IPS-18a (cell line): ENCODE measurements around the gene BRSK1.
A peak's percentile ranks its signal among the peaks of the same experiment; 100 is the strongest.
"Not testable (repeated sequence)": the region's sequence is repeated elsewhere in the genome, so short reads cannot be mapped to it uniquely, and the experiment has no call there.

Experiments used
- H3K27ac ChIP-seq: one replicate; pipeline ENCODE4 v1.5.1; 2013; ENCODE audit warnings: low read length
- H3K27me3 ChIP-seq: one replicate; pipeline ENCODE4 v1.6.1; 2013; ENCODE audit warnings: mild to moderate bottlenecking, low read length; ENCODE audit not compliant: control insufficient read depth, insufficient read depth
- H3K36me3 ChIP-seq: one replicate; pipeline ENCODE4 v1.6.1; 2013; ENCODE audit warnings: low read depth, low read length; ENCODE audit not compliant: control insufficient read depth
- H3K4me1 ChIP-seq: one replicate; pipeline ENCODE4 v1.6.1; 2013; ENCODE audit warnings: low read depth, low read length; ENCODE audit not compliant: control insufficient read depth
- H3K4me3 ChIP-seq: one replicate; pipeline ENCODE4 v1.5.1; 2013; ENCODE audit warnings: low read length
- H3K9ac ChIP-seq: one replicate; pipeline ENCODE4 v1.6.1; 2013; ENCODE audit warnings: mild to moderate bottlenecking, low read length, moderate library complexity
- H3K9me3 ChIP-seq: one replicate; pipeline ENCODE4 v1.6.1; 2013; ENCODE audit warnings: low read depth, low read length; ENCODE audit not compliant: control insufficient read depth

BRSK1 gene

GRCh38 chr19:55329791-55330190 lies 46.0 kb downstream of the BRSK1 start:
- not testable (repeated sequence) for H3K27ac ChIP-seq, H3K4me1 ChIP-seq, H3K4me3 ChIP-seq, H3K9ac ChIP-seq, H3K27me3 ChIP-seq, H3K36me3 ChIP-seq, H3K9me3 ChIP-seq

GRCh38 chr19:55333870-55334269 lies 50.1 kb downstream of the BRSK1 start:
- no peaks in the 10 kb centered on the region for H3K9me3 ChIP-seq
- no peak overlapping the region for H3K9ac ChIP-seq
- H3K4me1 ChIP-seq = no peaks in the 10 kb centered on the region
- no peaks in the 10 kb centered on the region for H3K27me3 ChIP-seq
- no peak overlapping the region for H3K27ac ChIP-seq
- no peak overlapping the region for H3K4me3 ChIP-seq
- H3K36me3 ChIP-seq = no peaks in the 10 kb centered on the region

- H3K27me3 ChIP-seq = no peaks in the 10 kb centered on the region
- no peak overlapping the region for H3K9ac ChIP-seq
- no peaks in the 10 kb centered on the region for H3K9me3 ChIP-seq
- H3K4me1 ChIP-seq = no peaks in the 10 kb centered on the region
- no peaks in the 10 kb centered on the region for H3K36me3 ChIP-seq
- H3K4me3 ChIP-seq = no peak overlapping the region
- no peak overlapping the region for H3K27ac ChIP-seq
Observed at GRCh38 chr19:55336101-55336500, 52.3 kb downstream of the BRSK1 start.

GRCh38 chr19:55339105-55339888 lies 55.5 kb downstream of the BRSK1 start, which contains the start of gene KMT5C:
KMT5C (plus strand) TSS chr19:55339876; CDS start chr19:55341937, 2,061 bp downstream.
- H3K36me3 ChIP-seq = peaks cover 14% of the 10 kb centered on the region
- no peaks in the 10 kb centered on the region for H3K27me3 ChIP-seq
- peak within 1 kb of the TSS; percentile 95 for H3K9ac ChIP-seq
- peak within 1 kb of the TSS; percentile 97 for H3K27ac ChIP-seq
- peak within 1 kb of the TSS; percentile 74 for H3K4me3 ChIP-seq
- peaks cover 5% of the 10 kb centered on the region for H3K4me1 ChIP-seq
- H3K9me3 ChIP-seq = no peaks in the 10 kb centered on the region

- peak overlapping the region; percentile 70 for H3K9ac ChIP-seq
- peaks cover 5% of the 10 kb centered on the region for H3K4me1 ChIP-seq
- H3K27me3 ChIP-seq = no peaks in the 10 kb centered on the region
- H3K36me3 ChIP-seq = peaks cover 14% of the 10 kb centered on the region
- peak overlapping the region; percentile 45 for H3K27ac ChIP-seq
- peak overlapping the region; percentile 74 for H3K4me3 ChIP-seq
- H3K9me3 ChIP-seq = no peaks in the 10 kb centered on the region
Observed at GRCh38 chr19:55339889-55340783, 56.3 kb downstream of the BRSK1 start.

GRCh38 chr19:55340784-55341147 lies 57.0 kb downstream of the BRSK1 start:
- Histone ChIP-seq H3K27ac (no peak overlapping the region), H3K9ac (peak overlapping the region; percentile 70), H3K27me3 (no peaks in the 10 kb centered on the region), H3K36me3 (peaks cover 14% of the 10 kb centered on the region), H3K9me3 (no peaks in the 10 kb centered on the region), H3K4me1 (peaks cover 5% of the 10 kb centered on the region), H3K4me3 (peak overlapping the region; percentile 74)

- peaks cover 5% of the 10 kb centered on the region for H3K4me1 ChIP-seq
- H3K27ac ChIP-seq = no peak overlapping the region
- no peaks in the 10 kb centered on the region for H3K27me3 ChIP-seq
- H3K36me3 ChIP-seq = peaks cover 14% of the 10 kb centered on the region
- no peaks in the 10 kb centered on the region for H3K9me3 ChIP-seq
- H3K4me3 ChIP-seq = peak overlapping the region; percentile 74
- H3K9ac ChIP-seq = peak overlapping the region; percentile 45
Observed at GRCh38 chr19:55341171-55341588, 57.4 kb downstream of the BRSK1 start.

GRCh38 chr19:55341595-55342531 lies 58.1 kb downstream of the BRSK1 start:
- H3K9me3 ChIP-seq = no peaks in the 10 kb centered on the region
- H3K9ac ChIP-seq = no peak overlapping the region
- no peaks in the 10 kb centered on the region for H3K27me3 ChIP-seq
- peaks cover 5% of the 10 kb centered on the region for H3K4me1 ChIP-seq
- peak overlapping the region; percentile 74 for H3K4me3 ChIP-seq
- peaks cover 14% of the 10 kb centered on the region for H3K36me3 ChIP-seq
- no peak overlapping the region for H3K27ac ChIP-seq

- no peak overlapping the region for H3K9ac ChIP-seq
- H3K4me1 ChIP-seq = peaks cover 23% of the 10 kb centered on the region
- H3K4me3 ChIP-seq = no peak overlapping the region
Observed at GRCh38 chr19:55344444-55344843, 60.6 kb downstream of the BRSK1 start.

GRCh38 chr19:55345101-55345817 lies 61.5 kb downstream of the BRSK1 start:
- Histone ChIP-seq H3K9me3 (no peaks in the 10 kb centered on the region), H3K27me3 (no peaks in the 10 kb centered on the region), H3K4me1 (peaks cover 23% of the 10 kb centered on the region), H3K9ac (no peak overlapping the region), H3K27ac (no peak overlapping the region), H3K36me3 (peaks cover 14% of the 10 kb centered on the region), H3K4me3 (no peak overlapping the region)

More at GRCh38 chr19:55344444-55344843, 60.6 kb downstream of the BRSK1 start:
- Histone ChIP-seq H3K27me3 (no peaks in the 10 kb centered on the region), H3K36me3 (peaks cover 14% of the 10 kb centered on the region), H3K9me3 (no peaks in the 10 kb centered on the region), H3K27ac (no peak overlapping the region)
